Measurements from ENCODE around the gene RAB3GAP2.

Gene RAB3GAP2

DNA sequence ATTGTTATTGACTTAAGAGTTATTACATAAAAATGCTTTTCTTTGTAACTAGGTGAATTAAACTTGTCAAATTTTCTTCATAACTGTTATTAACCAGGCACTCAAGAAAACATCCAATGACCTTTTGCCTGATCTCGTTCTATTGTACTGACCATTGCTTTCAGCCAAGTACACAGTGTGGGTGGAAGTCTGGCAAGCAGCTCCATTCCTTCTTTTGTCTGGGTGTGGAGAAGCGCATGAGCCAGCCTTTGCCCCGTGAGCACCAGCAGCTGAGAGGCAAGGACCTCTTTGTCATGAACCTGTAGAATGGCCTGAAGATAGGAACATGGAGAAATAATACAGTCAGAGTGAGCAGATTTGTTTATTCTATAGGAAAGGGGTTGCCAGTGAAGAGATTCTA, 120.8 kb downstream of the RAB3GAP2 start:
- no peak overlapping the region for H3K27ac ChIP-seq
- TF ChIP-seq, protein P1, sequence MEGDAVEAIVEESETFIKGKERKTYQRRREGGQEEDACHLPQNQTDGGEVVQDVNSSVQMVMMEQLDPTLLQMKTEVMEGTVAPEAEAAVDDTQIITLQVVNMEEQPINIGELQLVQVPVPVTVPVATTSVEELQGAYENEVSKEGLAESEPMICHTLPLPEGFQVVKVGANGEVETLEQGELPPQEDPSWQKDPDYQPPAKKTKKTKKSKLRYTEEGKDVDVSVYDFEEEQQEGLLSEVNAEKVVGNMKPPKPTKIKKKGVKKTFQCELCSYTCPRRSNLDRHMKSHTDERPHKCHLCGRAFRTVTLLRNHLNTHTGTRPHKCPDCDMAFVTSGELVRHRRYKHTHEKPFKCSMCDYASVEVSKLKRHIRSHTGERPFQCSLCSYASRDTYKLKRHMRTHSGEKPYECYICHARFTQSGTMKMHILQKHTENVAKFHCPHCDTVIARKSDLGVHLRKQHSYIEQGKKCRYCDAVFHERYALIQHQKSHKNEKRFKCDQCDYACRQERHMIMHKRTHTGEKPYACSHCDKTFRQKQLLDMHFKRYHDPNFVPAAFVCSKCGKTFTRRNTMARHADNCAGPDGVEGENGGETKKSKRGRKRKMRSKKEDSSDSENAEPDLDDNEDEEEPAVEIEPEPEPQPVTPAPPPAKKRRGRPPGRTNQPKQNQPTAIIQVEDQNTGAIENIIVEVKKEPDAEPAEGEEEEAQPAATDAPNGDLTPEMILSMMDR (conservative IDR thresholded peaks at IDR 0.05) = no peak
- no peak for TF ChIP-seq ZFX (IDR thresholded peaks at IDR 0.05)

DNA sequence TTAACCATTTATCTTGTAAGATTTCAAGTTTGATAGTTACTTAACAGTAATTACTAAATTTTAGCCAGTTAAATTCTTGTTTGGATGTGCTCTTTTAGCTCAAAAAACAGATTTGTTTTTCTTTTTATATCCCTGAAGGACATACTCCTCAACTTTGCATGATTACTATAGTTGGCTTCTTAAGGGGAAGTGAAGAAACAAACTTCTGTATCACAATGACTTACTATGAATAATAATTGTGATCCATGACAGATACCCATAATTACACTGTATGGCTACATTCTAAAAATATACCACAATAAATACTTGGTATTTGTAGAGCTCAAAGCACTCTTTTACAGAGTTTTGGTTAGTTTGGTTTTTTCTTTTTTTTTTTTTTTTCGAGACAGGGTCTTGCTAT, 122.5 kb downstream of the RAB3GAP2 start:
- TF ChIP-seq, protein P1 (conservative IDR thresholded peaks at IDR 0.05) = no peak
- no peak for TF ChIP-seq ZFX (IDR thresholded peaks at IDR 0.05)
- no peak overlapping the region for H3K27ac ChIP-seq

DNA sequence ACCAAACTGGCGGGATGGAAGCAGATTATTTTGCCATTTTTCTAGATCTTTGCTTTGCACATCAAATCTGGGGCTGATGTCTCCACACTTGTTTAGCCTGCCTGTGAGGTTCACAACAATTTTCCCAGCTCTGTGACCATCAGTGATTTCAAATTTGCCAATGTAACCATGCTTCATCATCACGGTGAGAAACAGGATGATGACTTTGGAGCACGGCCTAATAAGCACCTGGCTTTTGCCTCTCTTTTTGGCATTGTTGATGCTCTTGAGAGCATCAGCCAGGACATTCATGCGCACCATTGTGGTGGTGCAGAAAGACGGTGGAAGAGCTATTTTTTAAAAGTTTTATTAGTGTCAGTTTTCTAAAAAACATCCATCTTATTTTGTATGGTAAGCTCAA, 128.2 kb downstream of the RAB3GAP2 start:
- TF ChIP-seq, protein P1 (conservative IDR thresholded peaks at IDR 0.05) = no peak
- no peak for TF ChIP-seq ZFX (IDR thresholded peaks at IDR 0.05)
- no peak overlapping the region for H3K27ac ChIP-seq

DNA sequence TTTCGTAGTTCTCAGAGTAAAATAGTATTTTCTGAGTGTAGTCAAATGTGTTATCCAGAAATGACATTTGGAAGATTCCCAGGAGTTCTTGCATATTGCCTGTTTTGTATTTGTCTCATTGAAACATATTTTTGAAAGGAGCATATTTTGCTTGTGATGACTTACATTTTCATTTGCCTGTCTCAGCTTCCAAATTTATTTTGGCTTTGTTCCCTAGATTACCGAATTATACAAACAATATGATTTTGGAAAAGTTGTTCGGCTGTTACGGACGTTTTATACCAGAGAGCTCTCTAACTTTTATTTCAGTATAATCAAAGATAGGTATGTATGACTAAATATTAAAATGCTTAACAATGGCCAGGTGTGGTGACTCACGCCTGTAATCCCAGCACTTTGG, 132.3 kb downstream of the RAB3GAP2 start:
- no peak overlapping the region for H3K27ac ChIP-seq
- no peak for TF ChIP-seq ZFX (IDR thresholded peaks at IDR 0.05)
- TF ChIP-seq, protein P1 (conservative IDR thresholded peaks at IDR 0.05) = no peak

DNA sequence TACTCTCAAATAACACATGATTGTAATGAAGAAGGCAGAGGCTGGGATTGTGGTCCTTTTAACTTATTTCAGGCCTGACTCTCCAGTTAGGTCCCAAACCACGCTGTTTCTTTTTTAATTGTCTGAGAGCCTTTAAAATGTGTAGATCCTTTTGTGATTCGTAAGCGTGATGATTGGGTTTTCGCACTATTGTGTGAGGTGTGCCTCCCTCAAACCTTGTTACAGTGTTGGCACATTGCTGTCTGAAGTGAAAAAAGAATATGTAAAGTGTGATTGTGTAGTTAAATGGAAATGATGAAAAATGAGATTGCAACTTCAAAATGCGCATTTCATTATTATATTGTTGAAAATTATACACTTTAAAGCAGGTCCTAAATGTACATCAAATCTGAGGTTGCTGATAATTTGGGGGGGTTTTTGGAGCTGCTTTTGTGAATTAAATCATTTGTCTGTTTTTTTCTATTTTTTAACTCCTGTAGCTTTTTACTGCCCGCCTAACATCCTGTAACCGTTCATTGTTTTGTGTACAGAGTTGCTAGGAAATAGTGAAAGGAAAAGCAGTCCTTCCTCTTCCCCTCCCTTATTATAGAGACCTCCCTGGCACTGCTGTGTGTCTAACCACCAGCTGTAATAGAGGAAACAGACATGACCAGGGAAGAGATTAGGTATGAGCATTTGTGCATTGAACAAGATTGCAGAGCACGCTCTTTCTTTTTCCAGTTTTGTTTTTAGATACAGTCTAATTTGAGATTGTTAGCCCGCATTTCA, 135.1 kb downstream of the RAB3GAP2 start:
- TF ChIP-seq, protein P1 (conservative IDR thresholded peaks at IDR 0.05) = no peak
- no peak for TF ChIP-seq ZFX (IDR thresholded peaks at IDR 0.05)

DNA sequence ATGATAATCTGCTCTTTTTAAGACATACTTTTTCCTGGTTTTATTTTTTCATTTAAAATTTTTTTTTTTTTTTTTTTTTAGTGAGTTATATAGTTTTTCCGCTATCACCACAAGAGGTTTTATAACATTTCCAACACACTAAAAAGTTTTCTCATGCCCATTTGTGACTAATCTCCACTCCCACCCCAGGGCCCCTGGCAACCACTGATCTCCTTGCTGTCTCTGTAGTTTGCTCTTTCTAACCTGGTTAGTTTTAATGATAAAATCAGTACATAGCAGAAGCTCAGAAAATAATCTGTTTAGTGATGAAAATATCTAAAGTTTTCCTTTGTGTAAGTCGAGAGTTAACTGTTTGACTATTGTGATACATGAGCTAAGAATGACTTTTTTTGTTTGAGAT, 136.5 kb downstream of the RAB3GAP2 start:
- no peak overlapping the region for H3K27ac ChIP-seq
- no peak for TF ChIP-seq ZFX (IDR thresholded peaks at IDR 0.05)
- TF ChIP-seq, protein P1 (conservative IDR thresholded peaks at IDR 0.05) = no peak

More for the DNA sequence above, 135.1 kb downstream of the RAB3GAP2 start:
- no peak overlapping the region for H3K27ac ChIP-seq

DNA sequence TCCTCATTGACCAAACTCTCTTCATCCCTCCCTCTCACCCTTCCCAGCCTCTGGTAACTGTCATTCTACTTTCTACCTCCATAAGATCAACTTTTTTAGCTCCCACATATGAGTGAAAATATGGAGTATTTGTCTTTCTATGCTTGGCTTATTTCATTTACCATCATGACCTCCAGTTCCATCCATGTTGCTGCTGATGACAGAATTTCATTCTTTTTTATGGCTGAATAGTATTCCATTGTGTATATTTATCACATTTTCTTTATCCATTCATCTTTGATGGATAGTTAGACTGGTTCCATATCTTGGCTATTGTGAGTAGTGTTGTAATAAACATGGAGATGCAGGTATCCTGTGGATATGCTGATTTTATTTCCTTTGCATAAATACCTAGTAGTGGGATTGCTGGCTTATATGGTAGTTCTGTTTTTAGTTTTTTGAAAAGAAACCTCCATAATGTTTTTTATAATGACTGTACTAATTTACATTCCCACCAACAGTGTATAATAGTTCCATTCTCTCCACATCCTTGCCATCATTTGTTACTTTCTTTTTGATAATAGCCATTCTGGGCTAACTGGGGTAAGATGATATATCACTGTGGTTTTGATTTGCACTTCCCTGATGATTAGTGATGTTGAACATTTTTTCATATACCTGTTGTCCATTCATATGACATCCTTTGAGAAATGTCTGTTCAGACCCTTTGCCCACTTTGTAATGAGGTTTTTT, 142.6 kb downstream of the RAB3GAP2 start:
- no peak overlapping the region for H3K27ac ChIP-seq
- TF ChIP-seq, protein P1 (conservative IDR thresholded peaks at IDR 0.05) = no peak
- no peak for TF ChIP-seq ZFX (IDR thresholded peaks at IDR 0.05)
